Measurements from ENCODE around the gene FUT4. TPM values are rescaled to one million over a fixed set of nuclear protein-coding genes. Genes with fewer than 3 reads are reported as not detected.

Gene FUT4
- total and polyA plus RNA-seq, 4 donors: 1.0 to 9.7 (median 7.2) TPM

DNA sequence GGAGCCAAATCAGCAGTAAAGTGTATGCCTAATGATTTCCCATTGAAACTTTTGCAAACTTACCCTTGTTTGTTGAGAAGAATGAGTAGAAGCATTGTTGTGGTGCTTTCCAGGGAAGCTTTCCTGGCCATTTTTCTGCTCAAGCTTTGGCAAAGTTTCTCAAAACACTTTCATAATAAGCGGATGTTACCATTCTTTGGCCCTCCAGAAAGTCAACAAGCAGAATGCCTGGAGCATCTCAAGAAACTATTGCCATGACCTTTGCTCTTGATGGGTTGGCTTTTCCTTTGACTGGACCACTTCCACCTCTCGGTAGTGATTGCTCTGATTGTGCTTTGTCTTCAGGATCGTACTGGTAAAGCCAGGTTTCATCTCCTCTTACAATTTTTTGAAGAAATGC lies 34.1 kb downstream of the FUT4 start:
- H3K4me1 ChIP-seq (ENCODE audit: control insufficient read depth in 5 of 5, insufficient read depth in 5 of 5, low read length in 5 of 5): peaks cover 0 to 8% (median 0%) of the 10 kb centered on the region in 5 donors
- DNase-seq: no peak
- H3K9ac ChIP-seq (ENCODE audit: insufficient read depth in 1 of 2, low read length in 2 of 2): no peak overlapping the region
- WGBS, 2 donors: 49 to 69% methylated on average over 3 of the region's 3 CpGs
- H3K27me3 ChIP-seq (ENCODE audit: control insufficient read depth in 3 of 3, insufficient read depth in 3 of 3, low read length in 2 of 3): no peaks in the 10 kb centered on the region
- no peak for ATAC-seq (ENCODE audit: insufficient read depth, low FRiP score)
- no peak for TF ChIP-seq CTCF (IDR thresholded peaks at IDR 0.05; ENCODE audit: control extremely low read depth, extremely low read depth)
- no peak overlapping the region for H3K27ac ChIP-seq (ENCODE audit: low read depth in 1 of 2, low read length in 1 of 2)
- H3K4me3 ChIP-seq: no peak overlapping the region
- no peaks in the 10 kb centered on the region for H3K9me3 ChIP-seq (ENCODE audit: control insufficient read depth in 4 of 4, insufficient read depth in 3 of 4, low read length in 3 of 4)
- no peaks in the 10 kb centered on the region for H3K36me3 ChIP-seq (ENCODE audit: control insufficient read depth in 4 of 4, insufficient read depth in 4 of 4, low read length in 4 of 4)

DNA sequence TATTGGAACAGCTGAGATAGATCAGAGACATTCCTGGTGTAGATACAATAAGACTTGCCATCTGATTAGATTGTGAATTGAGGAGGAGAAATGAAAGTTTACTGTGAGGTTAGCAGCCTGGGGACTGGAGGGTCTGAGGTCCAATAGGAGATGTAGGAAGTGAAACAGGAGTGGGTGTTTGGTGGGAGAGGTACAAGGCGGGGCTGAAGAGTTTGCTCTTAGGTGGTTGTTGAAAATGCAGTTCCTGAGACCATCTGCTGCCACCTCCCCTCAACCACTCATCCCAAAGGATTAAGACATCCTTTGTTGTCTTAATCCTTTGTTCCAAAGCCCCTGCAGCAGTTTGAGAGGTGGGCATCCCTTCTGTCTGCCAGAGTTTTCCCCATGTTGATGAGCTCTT lies 38.2 kb downstream of the FUT4 start:
- no peak overlapping the region for H3K9ac ChIP-seq (ENCODE audit: insufficient read depth in 1 of 2, low read length in 2 of 2)
- H3K9me3 ChIP-seq (ENCODE audit: control insufficient read depth in 4 of 4, insufficient read depth in 3 of 4, low read length in 3 of 4): no peaks in the 10 kb centered on the region
- TF ChIP-seq CTCF (IDR thresholded peaks at IDR 0.05; ENCODE audit: control extremely low read depth, extremely low read depth): no peak
- DNase-seq: no peak
- no peaks in the 10 kb centered on the region for H3K36me3 ChIP-seq (ENCODE audit: control insufficient read depth in 4 of 4, insufficient read depth in 4 of 4, low read length in 4 of 4)
- H3K4me3 ChIP-seq: no peak overlapping the region
- no peaks in the 10 kb centered on the region for H3K27me3 ChIP-seq (ENCODE audit: control insufficient read depth in 3 of 3, insufficient read depth in 3 of 3, low read length in 2 of 3)
- H3K4me1 ChIP-seq (ENCODE audit: control insufficient read depth in 5 of 5, insufficient read depth in 5 of 5, low read length in 5 of 5): no peaks in the 10 kb centered on the region
- WGBS, 2 donors: 0 to 81% methylated on average over 1 of the region's 1 CpG
- no peak overlapping the region for H3K27ac ChIP-seq (ENCODE audit: low read depth in 1 of 2, low read length in 1 of 2)
- no peak for ATAC-seq (ENCODE audit: insufficient read depth, low FRiP score)

DNA sequence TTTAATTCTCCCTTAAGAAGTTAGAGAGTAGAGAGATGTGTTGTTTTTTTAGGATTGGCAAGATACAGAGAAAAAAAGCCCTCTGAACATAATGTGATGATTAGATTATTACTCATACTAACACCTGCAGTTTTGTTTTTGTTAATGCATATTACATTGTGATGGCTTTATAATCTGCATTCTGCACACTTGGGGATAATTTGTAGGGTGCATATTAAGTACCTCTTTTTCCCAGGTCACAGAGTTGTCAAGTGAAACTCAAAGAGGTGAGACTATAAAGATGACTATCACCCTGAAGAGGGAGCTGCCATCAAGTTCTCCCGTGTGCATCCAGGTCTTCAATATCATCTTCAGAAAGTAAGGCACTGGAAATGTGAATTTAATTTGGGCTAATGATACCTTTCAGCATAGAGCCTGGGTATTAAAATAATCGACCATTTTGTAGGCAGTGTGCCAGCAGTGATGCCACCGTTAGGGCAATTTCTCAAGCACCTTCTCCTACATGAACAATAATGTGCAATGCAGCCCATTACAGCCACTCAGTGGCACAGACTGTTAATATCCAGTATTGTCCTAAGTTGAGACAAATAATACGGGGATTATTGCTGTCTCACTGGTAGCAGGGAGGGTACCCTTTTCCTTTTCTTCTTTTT lies 39.6 kb downstream of the FUT4 start:
- H3K9me3 ChIP-seq (ENCODE audit: control insufficient read depth in 4 of 4, insufficient read depth in 3 of 4, low read length in 3 of 4): no peaks in the 10 kb centered on the region
- DNase-seq (no peak), ATAC-seq (ENCODE audit: insufficient read depth, low FRiP score) (no peak)
- WGBS, 2 donors: 43 to 65% methylated on average over 4 of the region's 4 CpGs
- H3K9ac ChIP-seq (ENCODE audit: insufficient read depth in 1 of 2, low read length in 2 of 2): no peak overlapping the region
- H3K27ac ChIP-seq (ENCODE audit: low read depth in 1 of 2, low read length in 1 of 2): no peak overlapping the region
- TF ChIP-seq CTCF (IDR thresholded peaks at IDR 0.05; ENCODE audit: control extremely low read depth, extremely low read depth): no peak
- no peaks in the 10 kb centered on the region for H3K36me3 ChIP-seq (ENCODE audit: control insufficient read depth in 4 of 4, insufficient read depth in 4 of 4, low read length in 4 of 4)
- no peaks in the 10 kb centered on the region for H3K27me3 ChIP-seq (ENCODE audit: control insufficient read depth in 3 of 3, insufficient read depth in 3 of 3, low read length in 2 of 3)
- H3K4me3 ChIP-seq: no peak overlapping the region
- peaks cover 0 to 3% (median 0%) of the 10 kb centered on the region in 5 donors for H3K4me1 ChIP-seq (ENCODE audit: control insufficient read depth in 5 of 5, insufficient read depth in 5 of 5, low read length in 5 of 5)
